Vagina (tissue), 2 donors: Measurements from ENCODE around the gene SRD5A1.

Experiments used
- CTCF ChIP-seq, 3 experiments: fragments of 450-650 bp in 2 of 3; fragments of 200-600 bp in 1 of 3; sonication (generic) in 1 of 3; IDR thresholded peaks; one replicate each; pipeline ENCODE4 v1.5.1; 2017 to 2019; ENCODE audit warnings: antibody characterized with exemption in 3 of 3, mild to moderate bottlenecking in 2 of 3, moderate library complexity in 2 of 3
- POLR2A ChIP-seq, 2 donors: fragments of 450-650 bp; IDR thresholded peaks; one replicate each; pipeline ENCODE4 v1.6.1; 2017; ENCODE audit warnings: antibody characterized with exemption in 2 of 2, mild to moderate bottlenecking in 2 of 2, moderate library complexity in 2 of 2

GRCh38 chr5:6667648-6668047, 34.4 kb downstream of the SRD5A1 start:
- TF ChIP-seq CTCF (IDR thresholded peaks at IDR 0.05) (no peak), POLR2A (IDR thresholded peaks at IDR 0.05) (no peak)
